Caki2 (cell line): ENCODE results near the gene IQGAP2. TPM values are rescaled to one million over a fixed set of nuclear protein-coding genes. Genes with fewer than 3 reads are reported as not detected.
A peak's percentile ranks its signal among the peaks of the same experiment; 100 is the strongest.

Source experiments
- DNase-seq: peaks from one replicate; pipeline ENCODE4 v3.0.0-alpha.2; 2015; ENCODE audit warnings: low read depth
- in situ Hi-C: cut with HindIII; loops from 2 replicates; pipeline ENCODE4 v1.10.0; 2016; ENCODE audit warnings: low sequenced_read_pairs, low pct_unique_long_range_greater_than_20kb, mixed read lengths
- total RNA-seq: library from RNA; depleted of rRNA; stranded (reverse); fragments of >200 nt; shearing (Covaris generic); gene quantifications from 2 replicates; pipeline ENCODE4 v1.2.3, GENCODE V29; 2014; ENCODE audit warnings: low replicate concordance

The IQGAP2 gene
- total RNA-seq, 1 experiment from 2014 or later = 0.20 TPM

GRCh38 chr5:76383126-76383832 lies 19.8 kb upstream of the IQGAP2 start:
- in situ Hi-C loops = no loop called here

DNA sequence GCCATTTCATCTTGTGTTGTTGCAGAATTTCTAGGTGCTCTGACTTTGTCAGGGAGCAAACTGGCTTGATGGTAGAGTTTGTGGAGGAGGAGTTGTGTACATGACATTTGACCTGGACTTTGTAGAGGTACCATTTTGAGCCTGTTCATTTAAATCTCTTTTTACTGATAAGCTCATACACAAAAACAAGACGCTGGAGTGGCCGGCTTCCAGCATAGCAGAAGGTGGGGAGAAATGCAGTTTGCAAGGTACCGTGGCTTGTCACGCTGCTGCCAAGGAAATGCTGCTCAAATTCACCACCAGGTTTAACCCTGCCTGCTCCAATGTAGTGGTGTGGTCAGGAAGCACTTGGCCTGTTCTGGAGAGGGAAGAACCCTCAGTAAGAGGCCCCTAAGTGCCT lies 18.9 kb upstream of the IQGAP2 start:
- no peak for DNase-seq
- in situ Hi-C loops = no loop called here

More at GRCh38 chr5:76383126-76383832, 19.8 kb upstream of the IQGAP2 start:
- no peak for DNase-seq

- in situ Hi-C loops = no loop called here
- no peak for DNase-seq
Measured at GRCh38 chr5:76384705-76385104, 18.4 kb upstream of the IQGAP2 start.

- no peak for DNase-seq
- in situ Hi-C loops = no loop called here
Measured at GRCh38 chr5:76385540-76385939, 17.5 kb upstream of the IQGAP2 start.

- no peak for DNase-seq
- in situ Hi-C loops = no loop called here
Measured at GRCh38 chr5:76386360-76386759, 16.7 kb upstream of the IQGAP2 start.

DNA sequence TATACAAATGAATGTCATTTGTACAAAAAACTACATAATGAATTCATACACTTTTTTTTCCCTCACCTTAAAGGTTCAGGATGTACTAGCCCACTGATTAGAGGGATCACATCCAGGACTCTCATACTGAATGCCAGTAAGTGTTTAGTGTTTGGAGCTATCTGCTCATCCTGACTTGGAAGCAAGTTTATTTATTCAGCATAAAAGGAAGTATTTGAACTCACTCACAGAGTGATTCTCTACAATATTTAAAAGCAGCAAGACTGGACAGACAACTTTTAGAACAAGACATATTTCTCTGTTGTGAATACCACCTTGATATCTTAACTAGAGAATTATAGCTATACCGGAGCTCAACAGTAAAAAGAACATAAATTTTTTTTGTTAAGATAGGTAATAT lies 14.8 kb upstream of the IQGAP2 start:
- DNase-seq = no peak
- in situ Hi-C loops = no loop called here

DNA sequence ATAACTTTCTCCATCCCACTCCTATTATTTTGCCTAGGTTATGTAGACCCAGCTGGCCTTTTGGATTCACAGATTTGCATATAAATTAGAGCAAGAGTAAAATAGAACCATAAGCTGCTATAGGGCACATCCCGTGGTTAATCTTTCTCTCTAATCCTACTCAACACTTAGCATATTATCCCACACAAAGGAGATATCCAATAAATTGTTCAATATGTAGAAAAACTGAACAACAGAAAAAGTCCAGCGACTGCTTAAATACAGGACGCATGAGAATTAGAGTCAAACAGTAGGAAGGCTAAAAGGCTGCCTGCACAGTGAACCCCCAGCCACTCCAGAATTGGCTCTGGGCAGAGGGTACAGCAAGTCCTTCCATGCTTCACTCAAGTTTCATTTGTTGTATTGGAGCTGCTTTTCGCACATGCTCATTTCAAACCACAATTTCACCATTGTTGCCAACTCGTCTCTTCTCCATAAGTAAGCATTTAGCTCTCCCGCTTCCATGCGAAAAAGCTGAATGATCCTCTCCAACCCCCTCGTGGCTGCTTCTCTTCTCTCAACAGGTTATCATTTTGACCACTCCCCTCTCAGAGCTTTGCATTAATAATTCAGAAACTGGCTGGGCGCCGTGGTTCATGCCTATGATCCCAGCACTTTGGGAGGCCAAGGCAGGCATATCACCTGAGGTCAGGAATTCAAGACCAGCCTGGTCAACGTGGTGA lies 14.1 kb upstream of the IQGAP2 start:
- in situ Hi-C loops = no loop called here

DNA sequence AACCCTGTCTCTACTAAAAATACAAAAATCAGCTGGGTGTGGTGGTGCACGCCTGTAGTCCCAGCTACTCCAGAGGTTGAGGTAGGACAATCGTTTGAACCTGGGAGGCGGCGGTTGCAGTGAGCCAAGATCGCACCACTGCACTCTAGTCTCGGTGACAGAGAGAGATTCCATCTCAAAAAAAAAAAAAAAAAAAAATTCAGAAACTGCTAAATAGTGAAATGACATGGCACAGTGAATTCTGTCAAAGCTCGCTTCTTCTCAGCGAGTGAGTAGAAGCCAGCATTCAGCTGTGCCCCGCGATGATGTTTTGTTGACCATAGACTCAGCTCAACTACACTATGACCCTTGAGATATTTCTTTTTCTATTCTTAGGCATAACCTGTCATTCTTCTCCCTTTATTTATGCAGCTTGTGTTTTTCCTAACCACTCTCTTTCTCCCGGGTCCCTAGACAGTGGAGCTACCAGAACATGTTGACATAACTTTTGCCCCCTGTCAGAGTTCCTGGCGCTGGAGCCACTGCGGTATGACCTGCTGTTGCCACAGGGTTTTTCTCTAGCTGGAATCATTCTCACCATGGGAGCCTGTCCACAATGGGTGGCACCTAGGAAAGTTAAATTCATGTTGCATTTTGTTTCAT lies 13.5 kb upstream of the IQGAP2 start:
- in situ Hi-C loops = no loop called here

More for the DNA sequence above, 14.1 kb upstream of the IQGAP2 start:
- no peak for DNase-seq

DNA sequence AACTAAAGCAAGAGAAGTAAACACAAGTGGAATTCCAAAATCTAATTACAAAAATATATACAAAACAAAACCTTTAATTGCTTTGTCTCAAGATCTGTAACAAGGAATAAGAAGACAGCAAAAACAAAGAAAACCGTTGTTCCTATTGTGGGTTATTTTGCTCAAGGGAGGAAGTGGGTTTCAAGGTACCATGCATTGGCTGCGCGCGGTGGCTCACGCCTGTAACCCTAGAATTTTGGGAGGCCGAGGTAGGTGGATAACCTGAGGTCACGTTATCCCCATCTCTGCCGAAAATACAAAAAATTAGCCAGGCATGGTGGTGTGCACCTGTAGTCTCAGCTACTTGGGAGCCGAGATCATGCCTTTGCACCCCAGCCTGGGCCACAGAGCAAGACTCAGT lies 12.1 kb upstream of the IQGAP2 start:
- in situ Hi-C loops = no loop called here

More for the DNA sequence above, 13.5 kb upstream of the IQGAP2 start:
- no peak for DNase-seq

DNA sequence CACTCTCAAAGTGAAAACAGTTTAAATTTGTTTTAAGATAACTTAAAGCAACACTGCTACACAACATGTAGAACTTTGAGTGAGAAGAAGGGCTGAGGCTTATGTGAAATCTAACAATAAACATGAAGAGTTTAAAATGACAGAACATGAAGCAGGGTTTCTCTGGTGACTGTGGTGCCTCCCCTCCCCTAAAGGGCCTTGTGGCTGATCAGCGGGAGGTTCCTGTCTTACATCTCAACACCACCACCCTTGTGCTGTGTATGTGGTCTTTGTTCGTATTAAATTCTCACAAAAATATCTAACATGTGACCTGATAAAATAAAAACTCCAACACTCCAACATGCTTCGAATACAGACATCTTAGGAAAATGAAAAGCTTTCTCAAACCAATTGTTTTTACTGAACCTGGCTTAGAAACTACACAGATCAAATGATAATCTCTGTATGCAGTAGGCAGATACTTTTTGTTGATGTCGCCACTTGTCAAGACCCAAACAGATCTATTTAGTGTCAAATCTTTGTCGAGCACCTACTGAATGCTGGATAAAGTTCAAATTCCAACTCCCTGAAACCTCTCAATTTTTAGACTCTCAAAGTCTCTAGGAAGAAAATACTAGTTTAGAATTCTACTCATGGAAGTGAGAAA lies 9.9 kb upstream of the IQGAP2 start:
- DNase-seq = no peak
- in situ Hi-C loops = no loop called here

More for the DNA sequence above, 12.1 kb upstream of the IQGAP2 start:
- no peak for DNase-seq

DNA sequence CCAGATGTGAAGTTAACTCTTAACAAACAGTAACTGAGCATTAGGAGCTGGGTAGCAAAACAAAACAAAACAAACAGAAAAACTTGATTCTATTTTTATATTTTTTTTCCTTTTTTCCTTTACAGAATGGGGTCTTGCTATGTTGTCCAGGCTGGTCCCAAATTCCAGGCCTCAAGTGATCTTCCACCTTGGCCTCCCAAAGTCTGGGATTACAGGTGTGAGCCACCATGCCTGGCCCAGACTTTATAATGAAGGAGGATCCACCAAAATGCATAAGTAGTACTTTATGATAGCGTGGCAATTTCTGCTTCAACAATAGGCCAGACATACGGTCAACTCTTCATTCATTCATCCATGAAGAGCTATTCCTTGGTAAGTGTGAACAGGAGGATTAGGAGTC lies 5.9 kb upstream of the IQGAP2 start:
- in situ Hi-C loops = no loop called here

GRCh38 chr5:76399268-76399667 lies 3.8 kb upstream of the IQGAP2 start:
- in situ Hi-C loops = no loop called here
- DNase-seq = no peak

More for the DNA sequence above, 5.9 kb upstream of the IQGAP2 start:
- DNase-seq = no peak

DNA sequence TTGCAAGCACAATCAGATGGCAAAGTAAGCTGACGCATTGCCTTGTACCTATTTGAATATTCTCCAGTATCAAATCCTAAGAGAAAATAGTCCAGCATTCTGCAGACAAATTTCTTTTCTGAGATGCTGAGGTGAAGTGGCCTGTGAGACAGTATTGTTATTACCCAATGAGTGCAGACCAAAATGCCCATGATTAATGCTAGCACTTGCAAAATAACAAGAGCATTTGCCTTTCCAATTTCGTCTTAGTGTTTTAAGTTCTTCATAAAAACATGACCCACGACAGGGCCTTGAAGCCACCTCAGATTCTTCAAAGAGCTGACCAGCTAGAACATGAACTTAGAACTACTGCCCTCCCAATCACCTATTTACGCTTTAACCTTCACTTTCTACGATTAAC lies 2.6 kb upstream of the IQGAP2 start:
- no peak for DNase-seq
- in situ Hi-C loops = no loop called here

DNA sequence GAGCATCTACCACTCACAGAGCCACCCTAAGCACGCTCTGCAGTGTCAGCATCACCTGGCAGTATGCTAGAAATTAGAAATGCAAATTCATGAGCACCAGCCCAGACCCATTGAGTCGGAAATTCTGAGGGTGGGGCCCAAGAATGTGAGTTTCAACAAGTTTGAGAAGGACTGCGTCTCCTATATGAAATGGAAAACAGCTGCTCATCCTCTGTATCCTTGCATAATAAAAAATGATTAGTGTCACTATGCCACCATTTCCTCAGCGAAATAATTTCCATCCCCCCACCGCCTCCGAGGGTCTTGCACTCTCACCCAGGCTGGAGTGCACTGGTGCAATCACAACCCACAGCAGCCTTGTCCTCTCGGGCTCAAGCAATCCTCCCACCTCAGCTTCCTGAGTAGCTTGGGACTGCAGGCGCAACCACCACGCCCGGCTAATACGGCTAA lies 1.3 kb upstream of the IQGAP2 start:
- in situ Hi-C loops = no loop called here
- DNase-seq = no peak

GRCh38 chr5:76402251-76402885 lies 717 bp upstream of the IQGAP2 start:
- no peak for DNase-seq

DNA sequence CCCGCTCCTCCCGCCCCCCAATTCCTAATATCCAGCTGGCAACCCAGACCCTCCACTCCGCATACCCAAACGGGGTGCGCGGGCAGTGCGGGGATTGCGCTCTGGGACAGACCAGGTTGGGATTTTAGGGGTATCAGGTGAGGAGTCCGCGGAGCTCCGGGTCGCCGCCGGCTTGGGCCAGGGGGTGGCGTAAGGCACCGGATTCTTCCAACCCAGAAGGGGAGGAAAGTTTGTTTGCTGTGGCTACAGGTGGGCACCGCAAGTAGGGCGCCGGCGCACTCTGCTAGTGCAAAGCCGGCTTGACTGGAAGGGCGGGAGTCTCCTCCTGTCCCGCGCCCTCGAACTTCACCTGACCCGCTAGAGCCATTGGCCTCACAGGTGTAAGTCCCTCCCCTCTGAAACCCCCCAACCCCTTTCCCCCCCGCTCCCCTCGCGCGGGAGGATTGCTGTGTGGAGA lies 709 bp downstream of the IQGAP2 start:
- in situ Hi-C loops = no loop called here
- DNase-seq = peak; percentile 10

More at GRCh38 chr5:76402251-76402885, 717 bp upstream of the IQGAP2 start:
- in situ Hi-C loops = no loop called here

DNA sequence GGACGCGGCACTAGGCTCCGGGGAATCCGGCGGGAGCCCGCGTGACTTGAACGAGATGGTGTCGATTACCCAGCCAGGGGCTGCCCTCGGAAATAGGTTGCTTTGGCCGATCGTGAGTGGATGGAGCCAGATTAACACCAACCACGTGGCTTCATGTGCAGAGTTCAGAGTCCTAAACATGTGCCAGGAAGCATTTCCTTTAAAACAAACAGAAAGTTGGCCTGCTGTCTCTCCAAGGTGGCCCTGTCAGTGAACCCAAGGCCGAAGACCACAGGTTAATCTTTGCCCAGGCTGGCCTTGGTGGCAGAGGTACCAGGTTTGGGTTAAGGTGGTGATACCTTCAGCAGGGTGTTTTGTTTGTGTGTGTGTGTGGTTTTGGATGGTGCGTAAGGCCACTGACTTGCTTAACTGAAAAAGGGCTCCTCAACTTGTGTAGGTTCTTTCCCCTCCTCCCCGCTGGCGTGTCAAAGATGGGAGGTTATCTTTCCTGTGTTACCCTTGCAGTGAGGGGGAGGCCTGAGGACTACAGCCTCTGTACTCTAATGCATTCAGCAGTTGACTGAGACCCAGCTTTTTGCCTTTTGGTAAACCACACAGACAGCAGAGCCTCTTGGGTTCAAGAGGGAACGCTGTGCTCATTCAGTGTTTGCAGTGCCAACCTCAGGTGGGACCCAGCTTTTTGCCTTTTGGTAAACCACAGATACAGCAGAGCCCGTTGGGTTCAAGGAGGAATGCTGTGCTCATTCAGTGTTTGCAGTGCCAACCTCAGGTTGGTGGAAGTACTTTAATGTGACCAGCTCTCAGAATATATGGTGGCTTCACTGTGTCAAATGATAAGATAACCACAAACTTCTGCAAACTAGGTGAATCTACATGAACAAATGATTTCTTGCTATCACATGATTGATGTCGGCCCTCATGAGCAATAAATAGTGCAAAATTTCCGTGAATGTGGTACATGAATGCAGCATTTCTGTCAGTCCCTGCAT lies 1.4 kb downstream of the IQGAP2 start:
- no peak for DNase-seq
- in situ Hi-C loops = no loop called here
